GM23248 (cell line): ENCODE results near the gene DOCK9.

ENCODE experiments used
- EZH2 ChIP-seq: fragments of 200-600 bp; sonication (generic); IDR thresholded peaks from 2 replicates; pipeline ENCODE4 v1.6.1; 2018; ENCODE audit warnings: antibody characterized with exemption, mild to moderate bottlenecking; ENCODE audit not compliant: insufficient read depth, poor library complexity, severe bottlenecking
- EZH2phosphoT487 ChIP-seq: fragments of 200-600 bp; sonication (generic); IDR thresholded peaks from 2 replicates; pipeline ENCODE4 v1.6.1; 2018; ENCODE audit warnings: antibody characterized with exemption, moderate library complexity, mild to moderate bottlenecking, low read depth; ENCODE audit not compliant: insufficient read depth

DNA sequence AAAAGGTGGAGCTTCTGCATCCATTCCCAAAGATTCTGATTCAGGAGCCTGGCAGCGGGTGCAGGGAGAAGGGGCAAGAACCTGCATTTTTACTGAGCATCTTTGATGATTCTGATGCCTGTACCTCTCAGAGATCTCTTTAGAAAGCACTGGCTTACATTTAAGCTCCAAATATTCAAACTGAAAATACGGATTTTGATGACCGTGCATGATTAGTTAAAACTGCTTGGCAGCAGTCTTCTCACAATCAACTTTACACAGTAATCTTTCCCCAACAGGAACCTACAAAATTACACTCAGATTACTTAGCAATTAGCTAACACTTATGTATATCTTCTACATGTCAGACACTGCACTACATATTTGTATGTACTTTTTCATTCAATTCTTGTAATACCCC lies 108.9 kb downstream of the DOCK9 start:
- TF ChIP-seq EZH2: no peak
- no peak for TF ChIP-seq EZH2phosphoT487
